Adrenal gland (tissue), 12 donors: ENCODE data around the gene RGS4. TPM values are rescaled to one million over a fixed set of nuclear protein-coding genes. Genes with fewer than 3 reads are reported as not detected.

ENCODE experiments used
- DNase-seq, 7 donors: peaks; one replicate each; pipeline ENCODE4 v3.0.0-alpha.2; 2019 to 2020
- H3K27ac ChIP-seq, 5 donors: fragments of 200-600 bp; sonication (generic) in 4 of 5; 1 replicate in 3 of 5; 2 replicates in 2 of 5; pipeline versions ENCODE4 v1.5.1 to v1.8.0; 2016 to 2020; ENCODE audit warnings: mild to moderate bottlenecking in 1 of 5
- H3K27me3 ChIP-seq: fragments of 200-600 bp; 2 replicates; pipeline ENCODE4 v1.8.0; 2021
- H3K36me3 ChIP-seq, 2 donors: fragments of 200-600 bp; replicated peaks in 1 of 2; 1 replicate in 1 of 2; 2 replicates in 1 of 2; pipeline versions ENCODE4 v1.5.1 to v1.8.0; 2018 to 2022
- H3K4me1 ChIP-seq, 2 donors: fragments of 200-600 bp; replicated peaks in 1 of 2; 1 replicate in 1 of 2; 2 replicates in 1 of 2; pipeline versions ENCODE4 v1.5.1 to v1.8.0; 2018 to 2021
- H3K4me3 ChIP-seq, 4 donors: fragments of 200-600 bp; sonication (generic) in 3 of 4; one replicate each; pipeline ENCODE4 v1.5.1; 2016 to 2018
- H3K9me3 ChIP-seq, 3 donors: fragments of 200-600 bp; sonication (generic) in 1 of 3; replicated peaks in 1 of 3; 1 replicate in 2 of 3; 2 replicates in 1 of 3; pipeline versions ENCODE4 v1.5.1 to v1.8.0; 2016 to 2021
- POLR2A ChIP-seq, 2 donors: fragments of 450-650 bp; IDR thresholded peaks; one replicate each; pipeline ENCODE4 v1.6.1; 2017; ENCODE audit warnings: antibody characterized with exemption in 2 of 2, mild to moderate bottlenecking in 2 of 2, moderate library complexity in 1 of 2
- WGBS, 4 donors: extraction: QIAGEN DNeasy Blood & Tissue Kit in 2 of 4; methylation state at CpG; one replicate each; pipeline versions ENCODE4 v1.1.5 to v1.1.7; 2013 to 2017; 5-methylcytosine and 5-hydroxymethylcytosine counted together
- intact Hi-C, 2 donors: fragments of 100-400 bp; cut with DNase I; formaldehyde crosslinking; loops; one replicate each; pipeline versions ENCODE4 v1.14.1 to v1.15.0; 2022 to 2023
- polyA plus RNA-seq, 3 donors: library from polyadenylated mRNA; stranded (reverse); fragments of 200-250 nt in 2 of 3; fragments of 350-450 nt in 1 of 3; fragmentation: Illumina TruSeq in 1 of 3; extraction: RNeasy Lipid Tissue Mini Kit (QIAGEN cat#74804) in 1 of 3; gene quantifications; one replicate each; pipeline ENCODE4 v1.2.3, GENCODE V29; 2013 to 2014
- total RNA-seq, 9 donors: library from RNA; depleted of rRNA in 4 of 9; stranded (reverse); fragments of >200 nt in 4 of 9; fragments of 120-200 nt in 1 of 9; fragmentation: NEBNext Ultra II Directional in 1 of 9; extraction: Animal tissue kit (Norgen Biotek cat#: 25700) in 1 of 9; gene quantifications; one replicate each; pipeline versions ENCODE4 v1.1.0 to v1.2.4, GENCODE V29; 2013 to 2023
- TF ChIP-seq, protein P1 (sequence below), 6 experiments: fragments of 450-650 bp in 4 of 6; fragments of 200-600 bp in 2 of 6; sonication (generic) in 1 of 6; IDR thresholded peaks; 1 replicate in 5 of 6; 2 replicates in 1 of 6; pipeline versions ENCODE4 v1.5.1 to v1.8.0; 2016 to 2021; ENCODE audit warnings: antibody characterized with exemption in 6 of 6, mild to moderate bottlenecking in 2 of 6, moderate library complexity in 1 of 6
- donor health status: healthy with polysubstance abuse.
- donor health status: Bipolar disorder and iron deficiency.
- donor health status: DM: yes; HTN: yes; CAD: no.
- donor health status: DM: no; HTN: no; CAD: no.
- donor health status: DM: no; HTN: no; CAD: no.
- donor health status: DM: yes; HTN: yes; CAD: no.

The RGS4 gene
- total and polyA plus RNA-seq, 12 donors: 2.2 to 48.5 (median 12.4) TPM

DNA sequence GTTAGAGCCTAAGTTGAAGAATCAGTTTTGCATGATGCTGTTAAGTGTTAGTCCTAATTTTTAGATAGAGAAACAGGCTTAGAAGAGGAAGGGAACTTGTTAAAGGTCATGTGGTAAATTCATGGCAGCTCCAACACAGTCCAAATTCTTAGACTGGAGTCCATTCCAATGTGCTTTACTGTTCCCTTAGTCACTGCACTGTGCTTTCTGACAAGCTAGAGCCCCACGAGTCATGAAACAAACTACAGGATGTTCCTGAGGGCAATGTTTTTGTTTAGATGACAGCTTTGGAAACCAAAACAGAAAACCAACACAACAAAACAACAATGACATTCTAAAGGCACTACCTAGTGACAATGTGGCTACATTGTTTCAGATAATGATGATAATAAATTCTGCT lies 23.1 kb upstream of the RGS4 start:
- no peaks in the 10 kb centered on the region for H3K36me3 ChIP-seq
- DNase-seq: no peak
- intact Hi-C loops: no loop called here
- no peak overlapping the region for H3K4me3 ChIP-seq
- no peaks in the 10 kb centered on the region for H3K9me3 ChIP-seq
- H3K27ac ChIP-seq: no peak overlapping the region
- H3K4me1 ChIP-seq: no peaks in the 10 kb centered on the region
- WGBS, 4 donors: 12 to 23% (median 20%) methylated on average over 1 of the region's 1 CpG
- H3K27me3 ChIP-seq: no peaks in the 10 kb centered on the region
- no peak for TF ChIP-seq POLR2A (IDR thresholded peaks at IDR 0.05)
- TF ChIP-seq, protein P1, sequence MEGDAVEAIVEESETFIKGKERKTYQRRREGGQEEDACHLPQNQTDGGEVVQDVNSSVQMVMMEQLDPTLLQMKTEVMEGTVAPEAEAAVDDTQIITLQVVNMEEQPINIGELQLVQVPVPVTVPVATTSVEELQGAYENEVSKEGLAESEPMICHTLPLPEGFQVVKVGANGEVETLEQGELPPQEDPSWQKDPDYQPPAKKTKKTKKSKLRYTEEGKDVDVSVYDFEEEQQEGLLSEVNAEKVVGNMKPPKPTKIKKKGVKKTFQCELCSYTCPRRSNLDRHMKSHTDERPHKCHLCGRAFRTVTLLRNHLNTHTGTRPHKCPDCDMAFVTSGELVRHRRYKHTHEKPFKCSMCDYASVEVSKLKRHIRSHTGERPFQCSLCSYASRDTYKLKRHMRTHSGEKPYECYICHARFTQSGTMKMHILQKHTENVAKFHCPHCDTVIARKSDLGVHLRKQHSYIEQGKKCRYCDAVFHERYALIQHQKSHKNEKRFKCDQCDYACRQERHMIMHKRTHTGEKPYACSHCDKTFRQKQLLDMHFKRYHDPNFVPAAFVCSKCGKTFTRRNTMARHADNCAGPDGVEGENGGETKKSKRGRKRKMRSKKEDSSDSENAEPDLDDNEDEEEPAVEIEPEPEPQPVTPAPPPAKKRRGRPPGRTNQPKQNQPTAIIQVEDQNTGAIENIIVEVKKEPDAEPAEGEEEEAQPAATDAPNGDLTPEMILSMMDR (IDR thresholded peaks at IDR 0.05): no peak

DNA sequence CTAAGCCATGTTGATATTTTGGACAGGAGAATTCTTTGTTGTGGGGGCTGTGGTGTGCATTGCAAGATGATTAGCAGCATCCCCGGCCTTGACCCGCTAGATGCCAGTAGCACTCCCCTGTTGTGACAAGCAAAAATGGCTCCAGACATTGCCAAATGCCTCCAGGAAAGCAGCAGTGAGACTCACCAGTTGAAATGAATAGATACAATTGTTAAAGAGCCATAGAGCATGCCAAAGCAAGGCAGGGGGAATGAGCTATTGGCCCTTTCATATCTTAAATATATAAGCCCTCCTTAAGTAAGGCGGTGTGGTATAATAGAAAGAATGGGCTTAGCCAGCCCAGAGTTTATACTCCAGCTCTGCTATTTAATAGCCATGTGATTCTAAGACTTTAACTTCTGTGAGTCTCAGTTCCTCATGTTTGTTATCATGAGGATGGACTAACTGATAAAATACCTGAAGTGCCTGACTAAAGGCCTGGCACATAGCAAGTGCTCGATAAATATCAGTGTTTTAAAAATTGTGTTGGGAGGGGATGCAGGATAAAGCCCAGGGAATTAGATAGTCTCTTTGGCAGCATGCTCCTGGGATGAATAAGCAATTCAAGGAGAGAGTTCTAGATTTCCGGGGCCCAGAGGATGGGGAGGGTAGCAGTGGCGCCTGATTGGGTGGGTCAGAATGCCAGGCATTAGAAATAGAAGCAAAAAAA lies 21.1 kb upstream of the RGS4 start:
- WGBS, 4 donors: 75 to 80% (median 77%) methylated on average over 6 of the region's 6 CpGs
- Histone ChIP-seq H3K9me3 (no peaks in the 10 kb centered on the region), H3K4me1 (no peaks in the 10 kb centered on the region), H3K4me3 (no peak overlapping the region), H3K36me3 (no peaks in the 10 kb centered on the region), H3K27me3 (no peaks in the 10 kb centered on the region), H3K27ac (peak overlapping the region in 1 of 5 donors; percentile 43)
- no peak for TF ChIP-seq POLR2A (IDR thresholded peaks at IDR 0.05)
- TF ChIP-seq, protein P1 (IDR thresholded peaks at IDR 0.05): no peak
- DNase-seq: no peak
- intact Hi-C loops: no loop called here

DNA sequence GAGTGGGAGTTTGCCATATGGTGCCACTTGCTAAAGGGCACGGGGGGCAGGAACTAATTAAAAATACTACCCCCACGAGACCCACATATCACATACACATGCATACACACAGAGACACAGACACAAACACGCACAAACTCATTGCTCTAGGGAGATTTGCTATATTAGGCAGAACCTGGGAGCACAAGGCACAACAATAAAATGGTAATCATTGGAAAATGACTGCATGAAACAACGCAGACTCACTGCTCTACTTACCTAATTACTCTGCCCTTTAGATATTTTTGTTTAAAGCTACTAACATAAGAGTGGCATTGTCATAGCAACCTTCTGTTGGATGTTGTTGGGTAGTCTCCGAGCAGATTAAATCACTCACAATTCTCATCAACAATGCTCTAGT lies 20.3 kb upstream of the RGS4 start:
- 53 to 55% (median 54%) methylated on average over 5 of the region's 5 CpGs for WGBS, 4 donors
- H3K27ac ChIP-seq: peak overlapping the region in 1 of 5 donors; percentile 43
- no peaks in the 10 kb centered on the region for H3K27me3 ChIP-seq
- TF ChIP-seq POLR2A (IDR thresholded peaks at IDR 0.05): no peak
- TF ChIP-seq, protein P1 (IDR thresholded peaks at IDR 0.05): no peak
- no peaks in the 10 kb centered on the region for H3K9me3 ChIP-seq
- DNase-seq: no peak
- H3K4me1 ChIP-seq: no peaks in the 10 kb centered on the region
- H3K4me3 ChIP-seq: no peak overlapping the region
- intact Hi-C loops: no loop called here
- H3K36me3 ChIP-seq: no peaks in the 10 kb centered on the region

DNA sequence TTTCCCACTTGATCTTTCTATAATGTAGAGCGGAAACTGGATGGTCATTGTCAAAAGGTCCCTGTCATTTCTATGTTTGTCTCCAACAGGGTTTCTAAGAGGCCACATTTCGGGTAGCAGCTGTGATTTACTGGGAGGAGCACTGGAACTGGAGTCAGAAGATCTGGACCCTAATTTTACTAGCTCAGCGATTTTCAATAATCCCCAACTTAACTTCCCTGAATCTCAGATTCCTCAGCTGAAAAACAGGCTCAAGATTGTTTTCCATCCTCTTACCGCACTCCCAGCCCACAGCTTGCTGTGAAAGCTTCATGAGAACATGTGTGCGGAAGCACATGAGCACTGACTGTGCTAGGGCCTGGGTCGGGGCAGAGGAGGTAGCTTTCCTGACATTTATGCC lies 19.9 kb upstream of the RGS4 start:
- H3K36me3 ChIP-seq: no peaks in the 10 kb centered on the region
- no peaks in the 10 kb centered on the region for H3K4me1 ChIP-seq
- H3K27ac ChIP-seq: peak overlapping the region in 1 of 5 donors; percentile 5
- intact Hi-C loops: no loop called here
- H3K4me3 ChIP-seq: no peak overlapping the region
- WGBS, 4 donors: 86 to 93% (median 89%) methylated on average over 6 of the region's 6 CpGs
- H3K27me3 ChIP-seq: no peaks in the 10 kb centered on the region
- no peaks in the 10 kb centered on the region for H3K9me3 ChIP-seq
- no peak for DNase-seq
- TF ChIP-seq, protein P1 (IDR thresholded peaks at IDR 0.05): no peak
- no peak for TF ChIP-seq POLR2A (IDR thresholded peaks at IDR 0.05)
